PC-9 (cell line): ENCODE measurements around the gene MYH11. TPM values are rescaled to one million over a fixed set of nuclear protein-coding genes. Genes with fewer than 3 reads are reported as not detected.

Source experiments
- BruUV-seq: library from RNA; stranded (reverse); fragments of 400-500 nt; replicated peaks from 2 replicates; lab custom pipeline; 2021; lab: Mats Ljungman, UMichigan
- CTCF ChIA-PET: fragments of 300-600 bp; sonication (Branson Sonifier 250); formaldehyde crosslinking; loops from one replicate; lab custom pipeline; 2022; ENCODE audit warnings: antibody characterized with exemption; lab: Charles Lee
- POLR2A ChIA-PET: fragments of 300-600 bp; sonication (Branson Sonifier 250); formaldehyde crosslinking; loops from one replicate; lab custom pipeline; 2022; ENCODE audit warnings: antibody characterized with exemption; ENCODE audit not compliant: unreplicated experiment; lab: Charles Lee
- DNase-seq, 2 experiments: peaks; one replicate each; pipeline versions ENCODE4 v3.0.0 to v3.0.0-alpha.2; 2015 to 2022; ENCODE audit warnings: mixed read lengths in 1 of 2
- H2AFZ ChIP-seq: fragments of 200-600 bp; sonication (generic); 2 replicates; pipeline ENCODE4 v1.8.1; 2017; ENCODE audit warnings: antibody characterized with exemption
- H3F3A ChIP-seq: fragments of 200-600 bp; sonication (generic); 2 replicates; pipeline ENCODE4 v1.8.1; 2017; ENCODE audit warnings: antibody characterized with exemption, mild to moderate bottlenecking, low read depth; ENCODE audit not compliant: insufficient read depth
- H3K27ac ChIP-seq: fragments of 200-600 bp; sonication (generic); 2 replicates; pipeline ENCODE4 v1.6.1; 2016; ENCODE audit warnings: mixed run types
- H3K27me3 ChIP-seq: fragments of 200-600 bp; sonication (generic); 2 replicates; pipeline ENCODE4 v1.6.1; 2016; ENCODE audit warnings: low read depth, mixed run types; ENCODE audit not compliant: insufficient read depth
- H3K36me3 ChIP-seq: fragments of 200-600 bp; sonication (generic); 2 replicates; pipeline ENCODE4 v1.6.1; 2016; ENCODE audit warnings: low read depth, mixed run types
- H3K4me1 ChIP-seq: fragments of 200-600 bp; sonication (generic); replicated peaks from 2 replicates; pipeline ENCODE4 v1.6.1; 2016; ENCODE audit warnings: mixed run types; ENCODE audit not compliant: insufficient read depth
- H3K4me2 ChIP-seq: fragments of 200-600 bp; sonication (generic); 2 replicates; pipeline ENCODE4 v1.6.1; 2017; ENCODE audit warnings: mixed run types
- H3K4me3 ChIP-seq: fragments of 200-600 bp; sonication (generic); 2 replicates; pipeline ENCODE4 v1.6.1; 2016; ENCODE audit warnings: mixed run types
- H3K79me2 ChIP-seq: fragments of 200-600 bp; sonication (generic); 2 replicates; pipeline ENCODE4 v1.6.1; 2017; ENCODE audit warnings: low read depth, mixed run types
- H3K9me2 ChIP-seq: fragments of 200-600 bp; sonication (generic); 2 replicates; pipeline ENCODE4 v1.8.1; 2017; ENCODE audit warnings: mild to moderate bottlenecking; ENCODE audit not compliant: insufficient read depth
- H3K9me3 ChIP-seq: fragments of 200-600 bp; sonication (generic); 2 replicates; pipeline ENCODE4 v1.8.1; 2016; ENCODE audit warnings: low read depth; ENCODE audit not compliant: insufficient read depth
- H4K20me1 ChIP-seq: fragments of 200-600 bp; sonication (generic); 2 replicates; pipeline ENCODE4 v1.8.1; 2017; ENCODE audit not compliant: insufficient read depth
- CTCF ChIP-seq: fragments of 200-600 bp; sonication (generic); conservative IDR thresholded peaks from 2 replicates; pipeline ENCODE4 v1.6.1; 2017; ENCODE audit warnings: mixed run types, antibody characterized with exemption, mild to moderate bottlenecking, moderate library complexity
- EZH2 ChIP-seq: fragments of 200-600 bp; sonication (generic); IDR thresholded peaks from 2 replicates; pipeline ENCODE4 v1.8.0; 2017; ENCODE audit warnings: antibody characterized with exemption, low read depth
- intact Hi-C: fragments of 100-400 bp; cut with micrococcal nuclease; formaldehyde crosslinking; loops from one replicate; pipeline ENCODE4 v1.10.0; 2022; ENCODE audit not compliant: unreplicated experiment
- total RNA-seq: library from RNA; stranded (reverse); gene quantifications from 2 replicates; pipeline ENCODE4 v1.2.3, GENCODE V29; 2021

MYH11 gene
- total RNA-seq, 1 experiment from 2014 or later, result 0.11 TPM

GRCh38 chr16:15836965-15837611, 19.7 kb downstream of the MYH11 start:
- Histone ChIP-seq H4K20me1 (no peaks in the 10 kb centered on the region), H3K79me2 (no peaks in the 10 kb centered on the region), H2AFZ (no peak overlapping the region), H3K27ac (no peak overlapping the region), H3K4me2 (no peak overlapping the region), H3K4me1 (no peaks in the 10 kb centered on the region), H3K36me3 (no peaks in the 10 kb centered on the region), H3K4me3 (no peak overlapping the region), H3F3A (no peaks in the 10 kb centered on the region), H3K27me3 (no peaks in the 10 kb centered on the region), H3K9me2 (no peaks in the 10 kb centered on the region), H3K9me3 (no peaks in the 10 kb centered on the region)
- DNase-seq, result no peak
- TF ChIP-seq EZH2, result no peak
- TF ChIP-seq CTCF, result no peak
- BruUV-seq, result no TSS peak
- POLR2A ChIA-PET, result interaction anchor here (0.6 kb wide), 1 partner anchor 39 kb away, joined by 8 read pairs; no protein-coding TSS in a partner anchor
- intact Hi-C loops, result no loop called here
- CTCF ChIA-PET, result no interaction called here

- H3F3A ChIP-seq, result no peaks in the 10 kb centered on the region
- ChIA-PET CTCF (no interaction called here), POLR2A (interaction anchor here (0.6 kb wide), 2 partner anchors 24 to 39 kb away, joined by 7 to 11 read pairs; no protein-coding TSS in a partner anchor)
- no peaks in the 10 kb centered on the region for H3K79me2 ChIP-seq
- H3K27me3 ChIP-seq, result no peaks in the 10 kb centered on the region
- no peak overlapping the region for H3K4me3 ChIP-seq
- no peak overlapping the region for H3K27ac ChIP-seq
- no peaks in the 10 kb centered on the region for H3K9me3 ChIP-seq
- BruUV-seq, result no TSS peak
- no peak overlapping the region for H2AFZ ChIP-seq
- no peak for TF ChIP-seq EZH2
- TF ChIP-seq CTCF, result no peak
- H3K36me3 ChIP-seq, result no peaks in the 10 kb centered on the region
- H3K4me2 ChIP-seq, result no peak overlapping the region
- intact Hi-C loops, result no loop called here
- no peaks in the 10 kb centered on the region for H3K9me2 ChIP-seq
- DNase-seq, result no peak
- H4K20me1 ChIP-seq, result no peaks in the 10 kb centered on the region
- H3K4me1 ChIP-seq, result no peaks in the 10 kb centered on the region
Measured at GRCh38 chr16:15836074-15836473, 20.8 kb downstream of the MYH11 start.

- ChIA-PET CTCF (no interaction called here), POLR2A (no interaction called here)
Measured at GRCh38 chr16:15835136-15835878, 21.5 kb downstream of the MYH11 start.

More at GRCh38 chr16:15835136-15835878, 21.5 kb downstream of the MYH11 start:
- Histone ChIP-seq H3K4me2 (no peak overlapping the region), H3F3A (no peaks in the 10 kb centered on the region), H4K20me1 (no peaks in the 10 kb centered on the region), H2AFZ (no peak overlapping the region), H3K27me3 (no peaks in the 10 kb centered on the region), H3K9me2 (no peaks in the 10 kb centered on the region), H3K27ac (no peak overlapping the region), H3K4me1 (no peaks in the 10 kb centered on the region), H3K36me3 (no peaks in the 10 kb centered on the region), H3K9me3 (no peaks in the 10 kb centered on the region), H3K79me2 (no peaks in the 10 kb centered on the region), H3K4me3 (no peak overlapping the region)
- DNase-seq, result no peak
- no TSS peak for BruUV-seq
- intact Hi-C loops, result no loop called here
- no peak for TF ChIP-seq EZH2
- TF ChIP-seq CTCF, result no peak
